Kidney (tissue), 14 donors: ENCODE data around the gene SEC24C. TPM values are rescaled to one million over a fixed set of nuclear protein-coding genes. Genes with fewer than 3 reads are reported as not detected.
A peak's percentile ranks its signal among the peaks of the same experiment; 100 is the strongest.
"Not testable (repeated sequence)": the region's sequence is repeated elsewhere in the genome, so short reads cannot be mapped to it uniquely, and the experiment has no call there.

Experiments used
- DNase-seq, 5 donors: peaks; one replicate each; pipeline ENCODE4 v3.0.0-alpha.2; 2013 to 2020
- FAIRE-seq: peaks from 2 replicates; lab custom pipeline; 2012; peaks lifted over from hg19 to GRCh38; lab: Jason Lieb, UNC
- H3K27ac ChIP-seq, 2 donors: one replicate each; pipeline ENCODE4 v1.7.0; 2013; ENCODE audit warnings: low read depth in 2 of 2, low read length in 2 of 2, inconsistent platforms in 1 of 2
- H3K27me3 ChIP-seq: one replicate; pipeline ENCODE4 v1.7.1; 2013; ENCODE audit warnings: low read length, inconsistent platforms; ENCODE audit not compliant: control insufficient read depth, insufficient read depth
- H3K36me3 ChIP-seq, 3 donors: one replicate each; pipeline versions ENCODE4 v1.7.0 to v1.7.1; 2013; ENCODE audit warnings: low read length in 3 of 3, control low read depth in 1 of 3, inconsistent platforms in 1 of 3; ENCODE audit not compliant: insufficient read depth in 3 of 3, control insufficient read depth in 2 of 3
- H3K4me1 ChIP-seq, 3 donors: one replicate each; pipeline versions ENCODE4 v1.7.0 to v1.7.1; 2013; ENCODE audit warnings: low read length in 3 of 3, inconsistent platforms in 1 of 3, low read depth in 1 of 3; ENCODE audit not compliant: control insufficient read depth in 2 of 3, insufficient read depth in 2 of 3
- H3K4me3 ChIP-seq, 3 donors: one replicate each; pipeline versions ENCODE4 v1.7.0 to v1.8.1; 2013; ENCODE audit warnings: low read length in 3 of 3, control low read depth in 1 of 3, inconsistent platforms in 1 of 3
- H3K9ac ChIP-seq, 3 donors: one replicate each; pipeline versions ENCODE4 v1.7.0 to v1.7.1; 2013; ENCODE audit warnings: low read length in 3 of 3, control low read depth in 1 of 3, inconsistent platforms in 1 of 3
- H3K9me3 ChIP-seq, 3 donors: one replicate each; pipeline versions ENCODE4 v1.7.0 to v1.7.1; 2013; ENCODE audit warnings: low read length in 3 of 3, control low read depth in 1 of 3, inconsistent platforms in 1 of 3; ENCODE audit not compliant: control insufficient read depth in 2 of 3, insufficient read depth in 1 of 3
- CTCF ChIP-seq: IDR thresholded peaks from 3 replicates; pipeline ENCODE4 v1.5.1; 2012; ENCODE audit warnings: mild to moderate bottlenecking, moderate library complexity, borderline replicate concordance; ENCODE audit not compliant: insufficient read depth; ENCODE audit errors: extremely low read depth
- intact Hi-C: fragments of 100-400 bp; cut with DNase I; formaldehyde crosslinking; loops from one replicate; pipeline ENCODE4 v1.11.1; 2022
- polyA plus RNA-seq: library from polyadenylated mRNA; stranded (reverse); fragments of 350-450 nt; fragmentation: Illumina TruSeq; extraction: RNeasy Lipid Tissue Mini Kit (QIAGEN cat#74804); gene quantifications from one replicate; pipeline ENCODE4 v1.2.3, GENCODE V29; 2014; ENCODE audit warnings: low read depth, low replicate concordance; ENCODE audit not compliant: insufficient read depth
- total RNA-seq: library from RNA; stranded (reverse); fragmentation: NEBNext Ultra II Directional; extraction: Animal tissue kit (Norgen Biotek cat#: 25700); gene quantifications from one replicate; pipeline ENCODE4 v1.2.1, GENCODE V29; 2021
- donor health status: control.
- donor health status: control.
- donor health status: control.
- donor health status: control.
- donor health status: control.
- donor health status: DM: yes; HTN: yes; CAD: no.
- donor health status: Normal renal cell carcinoma (clear cell type).

Gene SEC24C
- total and polyA plus RNA-seq, 2 donors from 2014 or later, result 39.2 to 66.9 TPM

GRCh38 chr10:73716251-73716650 is 27.9 kb upstream of the SEC24C start:
- Histone ChIP-seq H3K4me1 (no peaks in the 10 kb centered on the region), H3K9ac (no peak overlapping the region), H3K27me3 (no peaks in the 10 kb centered on the region), H3K4me3 (no peak overlapping the region), H3K36me3 (peaks cover 3 to 40% (median 12%) of the 10 kb centered on the region in 3 donors), H3K27ac (no peak overlapping the region), H3K9me3 (no peaks in the 10 kb centered on the region)
- intact Hi-C loops, result no loop called here
- FAIRE-seq (no peak), DNase-seq (no peak)
- no peak for TF ChIP-seq CTCF

- Histone ChIP-seq H3K27ac (no peak overlapping the region), H3K4me3 (no peak overlapping the region), H3K36me3 (peaks cover 3 to 46% (median 15%) of the 10 kb centered on the region in 3 donors), H3K9ac (no peak overlapping the region), H3K9me3 (no peaks in the 10 kb centered on the region), H3K4me1 (no peaks in the 10 kb centered on the region), H3K27me3 (no peaks in the 10 kb centered on the region)
- TF ChIP-seq CTCF, result no peak
- intact Hi-C loops, result no loop called here
- DNase-seq, result no peak
- no peak for FAIRE-seq
These were observed 26.6 kb upstream of the SEC24C start for GRCh38 chr10:73717556-73717955.

GRCh38 chr10:73720561-73720960 is 23.6 kb upstream of the SEC24C start:
- DNase-seq, H3K4me3 ChIP-seq, H3K4me1 ChIP-seq, FAIRE-seq, H3K27ac ChIP-seq, H3K9ac ChIP-seq, H3K9me3 ChIP-seq, intact Hi-C loops, H3K27me3 ChIP-seq: not testable (repeated sequence)
- H3K36me3 ChIP-seq, result peaks cover 3 to 53% (median 22%) of the 10 kb centered on the region in 3 donors

GRCh38 chr10:73723516-73723915 is 20.7 kb upstream of the SEC24C start:
- Histone ChIP-seq H3K36me3 (peaks cover 0 to 36% (median 23%) of the 10 kb centered on the region in 3 donors), H3K4me1 (no peaks in the 10 kb centered on the region), H3K27me3 (no peaks in the 10 kb centered on the region), H3K9me3 (no peaks in the 10 kb centered on the region), H3K9ac (no peak overlapping the region), H3K27ac (no peak overlapping the region), H3K4me3 (no peak overlapping the region)
- FAIRE-seq (no peak), DNase-seq (no peak)
- no peak for TF ChIP-seq CTCF
- intact Hi-C loops, result no loop called here

GRCh38 chr10:73729781-73730152 is 14.4 kb upstream of the SEC24C start:
- H3K36me3 ChIP-seq, result peaks cover 0 to 14% (median 5%) of the 10 kb centered on the region in 3 donors
- H3K27ac ChIP-seq, result peak overlapping the region; percentile 76 to 91
- intact Hi-C loops, H3K27me3 ChIP-seq, H3K4me1 ChIP-seq, FAIRE-seq, DNase-seq, H3K9me3 ChIP-seq: not testable (repeated sequence)
- peak overlapping the region; percentile 73 to 87 (median 73) for H3K9ac ChIP-seq
- peak overlapping the region; percentile 84 to 94 (median 94) for H3K4me3 ChIP-seq
